Measurements from ENCODE around the gene ZNF562. TPM values are rescaled to one million over a fixed set of nuclear protein-coding genes. Genes with fewer than 3 reads are reported as not detected.

The ZNF562 gene
- total and polyA plus RNA-seq, 2 of the 4 experiments (the other 2 are of a cell fraction): 5.2 to 43.7 TPM

DNA sequence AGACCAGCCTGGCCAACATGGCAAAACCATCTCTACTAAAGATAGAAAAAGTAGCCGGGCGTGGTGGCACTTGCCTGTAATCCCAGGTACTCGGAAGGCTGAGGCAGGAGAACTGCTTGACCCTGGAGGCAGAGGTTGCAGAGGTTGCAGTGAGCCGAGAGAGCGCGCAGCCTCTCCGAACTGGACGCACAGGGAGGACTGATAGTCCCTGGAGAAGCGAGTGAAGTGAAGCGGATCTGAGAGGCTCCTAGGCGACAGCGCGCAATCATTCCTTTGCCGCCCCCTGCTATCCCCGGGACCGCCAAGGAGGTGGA is 54.1 kb downstream of the ZNF562 start (continued):
- TF ChIP-seq, protein P1, sequence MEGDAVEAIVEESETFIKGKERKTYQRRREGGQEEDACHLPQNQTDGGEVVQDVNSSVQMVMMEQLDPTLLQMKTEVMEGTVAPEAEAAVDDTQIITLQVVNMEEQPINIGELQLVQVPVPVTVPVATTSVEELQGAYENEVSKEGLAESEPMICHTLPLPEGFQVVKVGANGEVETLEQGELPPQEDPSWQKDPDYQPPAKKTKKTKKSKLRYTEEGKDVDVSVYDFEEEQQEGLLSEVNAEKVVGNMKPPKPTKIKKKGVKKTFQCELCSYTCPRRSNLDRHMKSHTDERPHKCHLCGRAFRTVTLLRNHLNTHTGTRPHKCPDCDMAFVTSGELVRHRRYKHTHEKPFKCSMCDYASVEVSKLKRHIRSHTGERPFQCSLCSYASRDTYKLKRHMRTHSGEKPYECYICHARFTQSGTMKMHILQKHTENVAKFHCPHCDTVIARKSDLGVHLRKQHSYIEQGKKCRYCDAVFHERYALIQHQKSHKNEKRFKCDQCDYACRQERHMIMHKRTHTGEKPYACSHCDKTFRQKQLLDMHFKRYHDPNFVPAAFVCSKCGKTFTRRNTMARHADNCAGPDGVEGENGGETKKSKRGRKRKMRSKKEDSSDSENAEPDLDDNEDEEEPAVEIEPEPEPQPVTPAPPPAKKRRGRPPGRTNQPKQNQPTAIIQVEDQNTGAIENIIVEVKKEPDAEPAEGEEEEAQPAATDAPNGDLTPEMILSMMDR (conservative IDR thresholded peaks at IDR 0.05; ENCODE audit: low read depth, low read length): no peak
- TF ChIP-seq MAZ (IDR thresholded peaks at IDR 0.05; ENCODE audit: borderline replicate concordance, low read depth, low read length): no peak
- TF ChIP-seq, protein P2, sequence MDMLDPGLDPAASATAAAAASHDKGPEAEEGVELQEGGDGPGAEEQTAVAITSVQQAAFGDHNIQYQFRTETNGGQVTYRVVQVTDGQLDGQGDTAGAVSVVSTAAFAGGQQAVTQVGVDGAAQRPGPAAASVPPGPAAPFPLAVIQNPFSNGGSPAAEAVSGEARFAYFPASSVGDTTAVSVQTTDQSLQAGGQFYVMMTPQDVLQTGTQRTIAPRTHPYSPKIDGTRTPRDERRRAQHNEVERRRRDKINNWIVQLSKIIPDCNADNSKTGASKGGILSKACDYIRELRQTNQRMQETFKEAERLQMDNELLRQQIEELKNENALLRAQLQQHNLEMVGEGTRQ (IDR thresholded peaks at IDR 0.05; ENCODE audit: low read depth, low read length): no peak

DNA sequence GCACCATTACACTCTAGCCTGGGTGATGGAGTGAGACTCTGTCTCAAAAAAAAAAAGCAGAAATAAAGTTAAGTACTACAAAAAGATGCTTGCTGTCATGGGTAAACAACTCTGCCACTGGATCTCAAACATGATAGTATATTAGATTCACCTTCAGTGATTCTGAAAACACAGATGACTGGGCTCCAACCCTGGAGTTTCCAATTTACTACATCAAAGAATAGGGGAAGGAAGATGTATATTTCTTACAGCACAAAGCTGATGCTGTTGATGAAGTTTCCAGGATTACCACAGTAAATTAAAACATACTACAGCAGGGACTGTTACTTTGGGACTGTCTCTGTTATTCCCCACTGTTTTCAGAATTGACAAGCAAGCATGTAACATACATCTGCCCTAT is 59.1 kb downstream of the ZNF562 start:
- intact Hi-C loops (cut with micrococcal nuclease) (no loop called here), in situ Hi-C loops (cut with MboI; ENCODE audit: low sequenced_read_pairs) (no loop called here), dilution Hi-C loops (cut with HindIII; ENCODE audit: low sequenced_read_pairs, unreplicated experiment) (no loop called here)
- Histone ChIP-seq H3K14ac (replicated peaks; ENCODE audit: low read depth, low read length) (no peak overlapping the region), H2AFZ (replicated peaks; ENCODE audit: low read length, poor library complexity) (no peak overlapping the region), H3K27ac (ENCODE audit: insufficient read depth, low read length) (no peak overlapping the region), H2BK5ac (ENCODE audit: low read depth, low read length, poor library complexity, severe bottlenecking) (no peak overlapping the region), H3K36me3 (ENCODE audit: control insufficient read depth, insufficient read depth, low read length) (peaks cover 75% of the 10 kb centered on the region), H4K5ac (ENCODE audit: low read depth, low read length) (no peak overlapping the region), H4K20me1 (ENCODE audit: insufficient read depth, low read length) (no peaks in the 10 kb centered on the region), H3K18ac (ENCODE audit: low read depth, low read length) (no peak overlapping the region), H3K4ac (ENCODE audit: low read depth, low read length) (no peak overlapping the region), H4K91ac (ENCODE audit: insufficient read depth, low read depth, low read length) (no peak overlapping the region), H2AK5ac (ENCODE audit: low read depth, low read length) (no peak overlapping the region), H2AK9ac (replicated peaks; ENCODE audit: low read depth, low read length, poor library complexity) (no peak overlapping the region), H3K27me3 (ENCODE audit: control insufficient read depth, insufficient read depth, low read length) (no peaks in the 10 kb centered on the region), H3K4me2 (ENCODE audit: low read depth, low read length) (no peak overlapping the region), H3K9me3 (ENCODE audit: control insufficient read depth, insufficient read depth, low read length) (peaks cover 29% of the 10 kb centered on the region), H3K4me1 (ENCODE audit: control insufficient read depth, insufficient read depth, low read length) (0 out of 2 replicates have a peak, but pooled peaks cover 2% of the 10 kb centered on the region), H3K9ac (ENCODE audit: low read depth, low read length) (no peak overlapping the region), H3K56ac (ENCODE audit: extremely low read depth, insufficient read depth, low read length) (no peak overlapping the region), H3K9me1 (ENCODE audit: insufficient read depth, low read length) (no peaks in the 10 kb centered on the region), H3K79me1 (ENCODE audit: low read depth in 1 of 2, low read length in 2 of 2) (peaks cover 25 to 29% of the 10 kb centered on the region in 2 experiments), H4K8ac (ENCODE audit: low read depth in 2 of 2, low read length in 2 of 2) (no peak overlapping the region), H3K4me3 (ENCODE audit: insufficient read depth, low read depth, low read length) (no peak overlapping the region), H2BK20ac (ENCODE audit: low read depth, low read length) (no peak overlapping the region), H2BK120ac (ENCODE audit: low read depth, low read length) (no peak overlapping the region), H3K23ac (ENCODE audit: low read depth, low read length) (no peak overlapping the region), H2BK15ac (ENCODE audit: low read depth, low read length) (no peak overlapping the region)
- no peak for DNase-seq
- ATAC-seq (ENCODE audit: low read depth): no peak
- CTCF ChIA-PET: no interaction called here
- POLR2A ChIA-PET (ENCODE audit: unreplicated experiment): no interaction called here
- no TSS peak for BruUV-seq (replicated peaks)
- TF ChIP-seq MAFK (IDR thresholded peaks at IDR 0.05; ENCODE audit: low read depth, low read length): no peak
- no peak for TF ChIP-seq NFE2L2 (IDR thresholded peaks at IDR 0.05; ENCODE audit: low read depth, low read length)
- TF ChIP-seq, protein P2 (IDR thresholded peaks at IDR 0.05; ENCODE audit: low read depth, low read length): no peak
- TF ChIP-seq MXI1 (IDR thresholded peaks at IDR 0.05; ENCODE audit: borderline replicate concordance, low read depth, low read length): no peak
- no peak for TF ChIP-seq RCOR1 (IDR thresholded peaks at IDR 0.05; ENCODE audit: insufficient replicate concordance, low read length)
- TF ChIP-seq CEBPB (IDR thresholded peaks at IDR 0.05; ENCODE audit: low read depth, low read length): no peak
- TF ChIP-seq, protein P1 (conservative IDR thresholded peaks at IDR 0.05; ENCODE audit: low read depth, low read length): no peak
- no peak for TF ChIP-seq BHLHE40 (IDR thresholded peaks at IDR 0.05; ENCODE audit: low read depth, low read length)
- no peak for TF ChIP-seq POLR2A (IDR thresholded peaks at IDR 0.05; ENCODE audit: low read depth, low read length)
- TF ChIP-seq FOS (IDR thresholded peaks at IDR 0.05; ENCODE audit: low read depth, low read length): no peak
- TF ChIP-seq CHD1 (IDR thresholded peaks at IDR 0.05; ENCODE audit: low read depth, low read length): no peak
- TF ChIP-seq RAD21 (IDR thresholded peaks at IDR 0.05; ENCODE audit: low read length): no peak
